ENCODE results near the gene SHF.

Gene SHF

GRCh38 chr15:45186771-45187577 lies 792 bp downstream of the SHF start:
- no peaks in the 10 kb centered on the region for H3K4me1 ChIP-seq (ENCODE audit: insufficient read depth, poor library complexity, severe bottlenecking)
- no peak overlapping the region for H3K27ac ChIP-seq (ENCODE audit: poor library complexity, severe bottlenecking)
- no peak for TF ChIP-seq CTCF (IDR thresholded peaks at IDR 0.05; ENCODE audit: poor library complexity, severe bottlenecking)
- H3K36me3 ChIP-seq (ENCODE audit: low read depth): no peaks in the 10 kb centered on the region
- H3K4me3 ChIP-seq (ENCODE audit: severe bottlenecking): peak overlapping the region; percentile 38
- H3K9me3 ChIP-seq (ENCODE audit: severe bottlenecking): no peaks in the 10 kb centered on the region
- ATAC-seq (ENCODE audit: low read depth) (no peak), DNase-seq (ENCODE audit: low spot score) (no peak)
- H3K27me3 ChIP-seq (ENCODE audit: insufficient read depth, poor library complexity, severe bottlenecking): no peaks in the 10 kb centered on the region

DNA sequence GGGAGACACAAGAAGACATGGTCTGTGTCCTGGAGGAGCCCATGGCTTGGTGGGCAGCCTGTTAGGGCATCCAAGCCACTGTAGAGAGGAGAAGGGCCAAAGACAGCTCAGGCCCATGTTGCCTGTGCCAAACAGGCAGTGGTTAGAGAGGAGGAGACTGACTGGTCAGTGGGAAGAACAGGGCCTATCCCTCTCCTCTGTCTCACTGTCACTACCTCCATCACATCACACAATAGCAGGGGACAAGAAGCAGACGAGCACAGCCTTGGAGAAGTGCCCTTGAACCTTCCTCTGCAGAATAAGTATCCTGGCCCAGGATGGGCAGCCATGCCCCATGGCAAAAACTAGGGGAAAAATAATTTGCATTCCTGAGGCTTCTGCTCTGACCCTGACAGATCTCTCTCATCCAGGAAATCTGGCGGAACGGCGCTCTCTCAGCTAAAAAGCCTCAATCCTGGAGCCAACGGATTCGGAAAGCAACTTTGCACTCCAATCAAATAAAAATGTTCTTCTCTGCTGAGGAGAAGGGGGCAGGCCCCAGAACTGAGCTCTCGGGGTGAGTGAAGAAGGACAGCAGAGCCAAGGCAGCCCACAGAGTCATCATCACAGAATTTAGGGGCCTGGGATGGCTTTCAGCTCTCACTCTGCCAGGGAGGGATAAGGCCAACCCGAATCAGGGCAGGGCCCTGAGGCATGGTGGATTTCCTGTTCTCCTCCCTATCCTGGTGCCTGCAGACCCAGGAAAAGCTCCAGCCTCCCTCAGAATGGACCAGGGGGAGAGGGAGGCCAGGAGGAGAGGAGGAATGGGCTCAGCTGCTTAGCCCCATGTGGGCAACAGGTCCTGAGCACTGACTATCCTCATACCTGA lies 1.6 kb downstream of the SHF start:
- Histone ChIP-seq H3K4me1 (ENCODE audit: insufficient read depth, poor library complexity, severe bottlenecking) (no peaks in the 10 kb centered on the region), H3K36me3 (ENCODE audit: low read depth) (no peaks in the 10 kb centered on the region), H3K9me3 (ENCODE audit: severe bottlenecking) (no peaks in the 10 kb centered on the region), H3K27ac (ENCODE audit: poor library complexity, severe bottlenecking) (no peak overlapping the region), H3K27me3 (ENCODE audit: insufficient read depth, poor library complexity, severe bottlenecking) (no peaks in the 10 kb centered on the region), H3K4me3 (ENCODE audit: severe bottlenecking) (no peak overlapping the region)
- no peak for DNase-seq (ENCODE audit: low spot score)
- ATAC-seq (ENCODE audit: low read depth): peak; percentile 11; the same call in 2 of the 3 replicates
- TF ChIP-seq CTCF (IDR thresholded peaks at IDR 0.05; ENCODE audit: poor library complexity, severe bottlenecking): no peak

DNA sequence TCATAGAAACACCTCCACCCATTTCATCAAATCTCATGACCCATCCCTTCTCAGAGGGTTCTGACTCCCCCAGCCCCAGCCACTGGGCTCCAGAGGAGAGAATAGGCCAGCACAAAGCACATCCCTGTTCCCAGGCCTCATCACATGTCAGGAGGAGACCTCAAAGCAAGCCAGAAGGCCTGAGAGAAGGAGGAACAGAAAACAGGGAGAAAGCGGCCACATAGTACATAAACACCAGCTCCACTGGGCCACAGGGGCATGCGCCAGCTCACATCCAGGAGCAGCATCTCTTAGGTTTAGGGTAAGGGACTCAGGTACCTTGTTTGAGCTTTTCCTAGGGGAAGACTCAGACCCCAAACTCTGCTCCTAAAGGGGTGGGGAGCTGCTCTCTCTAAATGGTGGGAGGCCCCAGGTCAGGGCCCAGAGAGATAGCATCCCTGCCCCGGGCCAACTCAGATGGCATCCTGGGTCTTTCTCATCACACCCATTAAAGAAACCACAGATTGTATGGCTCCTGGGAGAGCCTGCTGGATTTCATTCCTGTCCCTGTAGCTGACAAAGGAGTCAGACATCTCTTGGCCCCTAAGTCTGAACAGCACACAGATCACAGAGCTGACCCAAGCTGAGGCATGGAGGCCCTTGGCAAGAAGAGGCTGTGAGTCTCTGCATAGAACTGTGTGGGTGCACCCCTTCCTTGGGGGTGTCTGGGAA lies 2.5 kb downstream of the SHF start:
- Histone ChIP-seq H3K27ac (ENCODE audit: poor library complexity, severe bottlenecking) (no peak overlapping the region), H3K27me3 (ENCODE audit: insufficient read depth, poor library complexity, severe bottlenecking) (no peaks in the 10 kb centered on the region), H3K36me3 (ENCODE audit: low read depth) (no peaks in the 10 kb centered on the region), H3K9me3 (ENCODE audit: severe bottlenecking) (no peaks in the 10 kb centered on the region), H3K4me3 (ENCODE audit: severe bottlenecking) (no peak overlapping the region), H3K4me1 (ENCODE audit: insufficient read depth, poor library complexity, severe bottlenecking) (no peaks in the 10 kb centered on the region)
- DNase-seq (ENCODE audit: low spot score) (no peak), ATAC-seq (ENCODE audit: low read depth) (no peak)
- TF ChIP-seq CTCF (IDR thresholded peaks at IDR 0.05; ENCODE audit: poor library complexity, severe bottlenecking): no peak

- no peak for TF ChIP-seq CTCF (IDR thresholded peaks at IDR 0.05; ENCODE audit: poor library complexity, severe bottlenecking)
- ATAC-seq (ENCODE audit: low read depth) (no peak), DNase-seq (ENCODE audit: low spot score) (no peak)
- Histone ChIP-seq H3K4me3 (ENCODE audit: severe bottlenecking) (no peak overlapping the region), H3K27ac (ENCODE audit: poor library complexity, severe bottlenecking) (no peak overlapping the region), H3K4me1 (ENCODE audit: insufficient read depth, poor library complexity, severe bottlenecking) (no peaks in the 10 kb centered on the region), H3K9me3 (ENCODE audit: severe bottlenecking) (no peaks in the 10 kb centered on the region), H3K27me3 (ENCODE audit: insufficient read depth, poor library complexity, severe bottlenecking) (no peaks in the 10 kb centered on the region), H3K36me3 (ENCODE audit: low read depth) (no peaks in the 10 kb centered on the region)
Measured at GRCh38 chr15:45184562-45185041, 3.2 kb downstream of the SHF start.

All from RWPE2 (cell line).